ENCODE measurements around the gene SELENOO. TPM values are rescaled to one million over a fixed set of nuclear protein-coding genes. Genes with fewer than 3 reads are reported as not detected.

Gene SELENOO
- total RNA-seq, 1 experiment from 2014 or later: 20.0 TPM

- Histone ChIP-seq H3K27me3 (ENCODE audit: low read length) (no peaks in the 10 kb centered on the region), H3K79me2 (ENCODE audit: low read length) (peaks cover 16% of the 10 kb centered on the region), H3K4me3 (ENCODE audit: low read length) (no peak overlapping the region), H3K9ac (ENCODE audit: low read length) (no peak overlapping the region), H3K9me2 (replicated peaks; ENCODE audit: insufficient read depth, low read length) (no peaks in the 10 kb centered on the region), H4K20me1 (ENCODE audit: insufficient read depth, low read depth, low read length) (peaks cover 13% of the 10 kb centered on the region; the same call in 1 of the 2 replicates), H2AFZ (ENCODE audit: low read length) (no peak overlapping the region), H3K36me3 (ENCODE audit: insufficient read depth, low read length) (no peaks in the 10 kb centered on the region), H3K27ac (ENCODE audit: low read length) (no peak overlapping the region), H3K4me2 (ENCODE audit: low read depth, low read length, poor library complexity, severe bottlenecking) (no peak overlapping the region), H3K4me1 (ENCODE audit: low read length) (peaks cover 32% of the 10 kb centered on the region), H3K9me3 (ENCODE audit: low read length) (no peaks in the 10 kb centered on the region)
- DNase-seq: no peak
Measured at GRCh38 chr22:50253046-50253915, 52.5 kb downstream of the SELENOO start.

GRCh38 chr22:50253941-50254340, 53.1 kb downstream of the SELENOO start:
- Histone ChIP-seq H3K9me3 (ENCODE audit: low read length) (no peaks in the 10 kb centered on the region), H4K20me1 (ENCODE audit: insufficient read depth, low read depth, low read length) (peaks cover 12% of the 10 kb centered on the region; the same call in 1 of the 2 replicates), H3K27me3 (ENCODE audit: low read length) (no peaks in the 10 kb centered on the region), H3K9ac (ENCODE audit: low read length) (no peak overlapping the region), H3K4me2 (ENCODE audit: low read depth, low read length, poor library complexity, severe bottlenecking) (no peak overlapping the region), H2AFZ (ENCODE audit: low read length) (no peak overlapping the region), H3K36me3 (ENCODE audit: insufficient read depth, low read length) (no peaks in the 10 kb centered on the region; the same call in 1 of the 2 replicates), H3K4me1 (ENCODE audit: low read length) (peaks cover 26% of the 10 kb centered on the region), H3K9me2 (replicated peaks; ENCODE audit: insufficient read depth, low read length) (no peaks in the 10 kb centered on the region), H3K27ac (ENCODE audit: low read length) (no peak overlapping the region), H3K79me2 (ENCODE audit: low read length) (peaks cover 22% of the 10 kb centered on the region), H3K4me3 (ENCODE audit: low read length) (no peak overlapping the region)
- no peak for DNase-seq

GRCh38 chr22:50255099-50255498, 54.3 kb downstream of the SELENOO start:
- no peak overlapping the region for H3K9ac ChIP-seq (ENCODE audit: low read length)
- H4K20me1 ChIP-seq (ENCODE audit: insufficient read depth, low read depth, low read length): peaks cover 7% of the 10 kb centered on the region; the same call in 1 of the 2 replicates
- H3K9me2 ChIP-seq (replicated peaks; ENCODE audit: insufficient read depth, low read length): no peaks in the 10 kb centered on the region
- peaks cover 23% of the 10 kb centered on the region for H3K79me2 ChIP-seq (ENCODE audit: low read length)
- H3K27ac ChIP-seq (ENCODE audit: low read length): no peak overlapping the region
- H3K36me3 ChIP-seq (ENCODE audit: insufficient read depth, low read length): no peaks in the 10 kb centered on the region; the same call in 1 of the 2 replicates
- no peak overlapping the region for H3K4me2 ChIP-seq (ENCODE audit: low read depth, low read length, poor library complexity, severe bottlenecking)
- H3K9me3 ChIP-seq (ENCODE audit: low read length): no peaks in the 10 kb centered on the region
- DNase-seq: no peak
- no peak overlapping the region for H3K4me3 ChIP-seq (ENCODE audit: low read length)
- peaks cover 19% of the 10 kb centered on the region for H3K4me1 ChIP-seq (ENCODE audit: low read length)
- H2AFZ ChIP-seq (ENCODE audit: low read length): no peak overlapping the region
- H3K27me3 ChIP-seq (ENCODE audit: low read length): no peaks in the 10 kb centered on the region

GRCh38 chr22:50255607-50256006, 54.8 kb downstream of the SELENOO start:
- Histone ChIP-seq H3K4me1 (ENCODE audit: low read length) (peaks cover 17% of the 10 kb centered on the region), H3K4me2 (ENCODE audit: low read depth, low read length, poor library complexity, severe bottlenecking) (no peak overlapping the region), H3K9me3 (ENCODE audit: low read length) (no peaks in the 10 kb centered on the region), H3K9me2 (replicated peaks; ENCODE audit: insufficient read depth, low read length) (no peaks in the 10 kb centered on the region), H2AFZ (ENCODE audit: low read length) (no peak overlapping the region), H3K79me2 (ENCODE audit: low read length) (peaks cover 23% of the 10 kb centered on the region), H4K20me1 (ENCODE audit: insufficient read depth, low read depth, low read length) (peaks cover 6% of the 10 kb centered on the region; the same call in 1 of the 2 replicates), H3K4me3 (ENCODE audit: low read length) (no peak overlapping the region), H3K27ac (ENCODE audit: low read length) (no peak overlapping the region), H3K27me3 (ENCODE audit: low read length) (no peaks in the 10 kb centered on the region), H3K9ac (ENCODE audit: low read length) (no peak overlapping the region), H3K36me3 (ENCODE audit: insufficient read depth, low read length) (no peaks in the 10 kb centered on the region; the same call in 1 of the 2 replicates)
- DNase-seq: no peak

- Histone ChIP-seq H3K9ac (ENCODE audit: low read length) (no peak overlapping the region), H4K20me1 (ENCODE audit: insufficient read depth, low read depth, low read length) (peaks cover 6% of the 10 kb centered on the region; the same call in 1 of the 2 replicates), H3K4me3 (ENCODE audit: low read length) (no peak overlapping the region), H3K27me3 (ENCODE audit: low read length) (no peaks in the 10 kb centered on the region), H3K4me2 (ENCODE audit: low read depth, low read length, poor library complexity, severe bottlenecking) (no peak overlapping the region), H2AFZ (ENCODE audit: low read length) (no peak overlapping the region), H3K36me3 (ENCODE audit: insufficient read depth, low read length) (no peaks in the 10 kb centered on the region; the same call in 1 of the 2 replicates), H3K79me2 (ENCODE audit: low read length) (peaks cover 25% of the 10 kb centered on the region), H3K27ac (ENCODE audit: low read length) (no peak overlapping the region), H3K4me1 (ENCODE audit: low read length) (peaks cover 15% of the 10 kb centered on the region), H3K9me3 (ENCODE audit: low read length) (no peaks in the 10 kb centered on the region), H3K9me2 (replicated peaks; ENCODE audit: insufficient read depth, low read length) (no peaks in the 10 kb centered on the region)
- no peak for DNase-seq
Measured at GRCh38 chr22:50256258-50256862, 55.5 kb downstream of the SELENOO start.

- H3K27ac ChIP-seq (ENCODE audit: low read length): no peak overlapping the region
- no peak for DNase-seq
- peaks cover 6% of the 10 kb centered on the region; the same call in 1 of the 2 replicates for H4K20me1 ChIP-seq (ENCODE audit: insufficient read depth, low read depth, low read length)
- peaks cover 11% of the 10 kb centered on the region for H3K4me1 ChIP-seq (ENCODE audit: low read length)
- no peaks in the 10 kb centered on the region; the same call in 1 of the 2 replicates for H3K36me3 ChIP-seq (ENCODE audit: insufficient read depth, low read length)
- no peak overlapping the region for H2AFZ ChIP-seq (ENCODE audit: low read length)
- H3K9me3 ChIP-seq (ENCODE audit: low read length): no peaks in the 10 kb centered on the region
- no peak overlapping the region for H3K4me3 ChIP-seq (ENCODE audit: low read length)
- peaks cover 25% of the 10 kb centered on the region for H3K79me2 ChIP-seq (ENCODE audit: low read length)
- no peaks in the 10 kb centered on the region for H3K9me2 ChIP-seq (replicated peaks; ENCODE audit: insufficient read depth, low read length)
- H3K9ac ChIP-seq (ENCODE audit: low read length): no peak overlapping the region
- H3K27me3 ChIP-seq (ENCODE audit: low read length): no peaks in the 10 kb centered on the region
- H3K4me2 ChIP-seq (ENCODE audit: low read depth, low read length, poor library complexity, severe bottlenecking): no peak overlapping the region
Measured at GRCh38 chr22:50257041-50257440, 56.2 kb downstream of the SELENOO start.

- Histone ChIP-seq H3K9ac (ENCODE audit: low read length) (no peak overlapping the region), H3K4me2 (ENCODE audit: low read depth, low read length, poor library complexity, severe bottlenecking) (no peak overlapping the region), H3K27me3 (ENCODE audit: low read length) (no peaks in the 10 kb centered on the region), H3K36me3 (ENCODE audit: insufficient read depth, low read length) (no peaks in the 10 kb centered on the region; the same call in 1 of the 2 replicates), H3K9me3 (ENCODE audit: low read length) (no peaks in the 10 kb centered on the region), H2AFZ (ENCODE audit: low read length) (no peak overlapping the region), H3K79me2 (ENCODE audit: low read length) (peaks cover 25% of the 10 kb centered on the region), H3K4me1 (ENCODE audit: low read length) (peaks cover 14% of the 10 kb centered on the region), H3K27ac (ENCODE audit: low read length) (no peak overlapping the region), H3K4me3 (ENCODE audit: low read length) (no peak overlapping the region), H3K9me2 (replicated peaks; ENCODE audit: insufficient read depth, low read length) (no peaks in the 10 kb centered on the region), H4K20me1 (ENCODE audit: insufficient read depth, low read depth, low read length) (peaks cover 6% of the 10 kb centered on the region; the same call in 1 of the 2 replicates)
- DNase-seq: no peak
Measured at GRCh38 chr22:50257451-50258360, 56.9 kb downstream of the SELENOO start.

All from Karpas-422 (cell line).